Lower lobe of right lung (tissue), 2 donors: ENCODE results near the gene NUDT12. TPM values are rescaled to one million over a fixed set of nuclear protein-coding genes. Genes with fewer than 3 reads are reported as not detected.

Source experiments
- ATAC-seq, 2 donors: fragments of 200-7000 bp; cut with Tn5 transposase; one replicate each; pipeline ENCODE4 v1.9.1; 2020 to 2022; ENCODE audit warnings: mild to moderate bottlenecking in 2 of 2, moderate library complexity in 2 of 2
- DNase-seq: peaks from one replicate; pipeline ENCODE4 v3.0.0-alpha.2; 2020
- H3K27ac ChIP-seq: fragments of 200-600 bp; one replicate; pipeline ENCODE4 v1.8.0; 2022
- H3K27me3 ChIP-seq: fragments of 200-600 bp; one replicate; pipeline ENCODE4 v1.8.0; 2022; ENCODE audit warnings: low read depth
- H3K36me3 ChIP-seq: fragments of 200-600 bp; one replicate; pipeline ENCODE4 v1.8.0; 2022; ENCODE audit warnings: mild to moderate bottlenecking
- H3K4me1 ChIP-seq: fragments of 200-600 bp; one replicate; pipeline ENCODE4 v1.8.0; 2022
- H3K4me3 ChIP-seq: fragments of 200-600 bp; one replicate; pipeline ENCODE4 v1.8.0; 2022; ENCODE audit warnings: mild to moderate bottlenecking
- H3K9me3 ChIP-seq: fragments of 200-600 bp; one replicate; pipeline ENCODE4 v1.8.0; 2022
- CTCF ChIP-seq: fragments of 200-600 bp; IDR thresholded peaks from one replicate; pipeline ENCODE4 v1.8.0; 2022; ENCODE audit warnings: antibody characterized with exemption, mild to moderate bottlenecking
- intact Hi-C: fragments of 100-400 bp; cut with DNase I; formaldehyde crosslinking; loops from one replicate; pipeline ENCODE4 v1.11.0; 2022
- total RNA-seq: library from RNA; stranded (reverse); fragmentation: NEBNext Ultra II Directional; extraction: Animal tissue kit (Norgen Biotek cat#: 25700); gene quantifications from one replicate; pipeline ENCODE4 v1.2.1, GENCODE V29; 2021
- donor health status: DM: no; HTN: yes; CAD: no; lungs with severe emphysema.

NUDT12 gene
- total RNA-seq, 1 donor from 2014 or later = 11.8 TPM

- H3K27ac ChIP-seq = no peak overlapping the region
- no peaks in the 10 kb centered on the region for H3K36me3 ChIP-seq
- no peak for ATAC-seq
- no peaks in the 10 kb centered on the region for H3K4me1 ChIP-seq
- intact Hi-C loops = no loop called here
- no peak for TF ChIP-seq CTCF
- H3K9me3 ChIP-seq = no peaks in the 10 kb centered on the region
- H3K4me3 ChIP-seq = no peak overlapping the region
- DNase-seq = no peak
- H3K27me3 ChIP-seq = no peaks in the 10 kb centered on the region
These were observed 20.1 kb downstream of the NUDT12 start for GRCh38 chr5:103542441-103542840.

- no peaks in the 10 kb centered on the region for H3K4me1 ChIP-seq
These were observed 21.0 kb downstream of the NUDT12 start for GRCh38 chr5:103541569-103541968.

GRCh38 chr5:103541114-103541513 lies 21.5 kb downstream of the NUDT12 start:
- ATAC-seq = no peak
- Histone ChIP-seq H3K4me1 (no peaks in the 10 kb centered on the region), H3K4me3 (no peak overlapping the region), H3K9me3 (no peaks in the 10 kb centered on the region), H3K36me3 (no peaks in the 10 kb centered on the region), H3K27me3 (no peaks in the 10 kb centered on the region), H3K27ac (no peak overlapping the region)
- intact Hi-C loops = no loop called here
- no peak for DNase-seq
- no peak for TF ChIP-seq CTCF

More at GRCh38 chr5:103541569-103541968, 21.0 kb downstream of the NUDT12 start:
- Histone ChIP-seq H3K27ac (no peak overlapping the region), H3K27me3 (no peaks in the 10 kb centered on the region), H3K36me3 (no peaks in the 10 kb centered on the region), H3K4me3 (no peak overlapping the region), H3K9me3 (no peaks in the 10 kb centered on the region)
- no peak for ATAC-seq
- intact Hi-C loops = no loop called here
- no peak for DNase-seq
- TF ChIP-seq CTCF = no peak

GRCh38 chr5:103539376-103540330 lies 22.9 kb downstream of the NUDT12 start:
- DNase-seq (no peak), ATAC-seq (no peak)
- no peak overlapping the region for H3K27ac ChIP-seq
- H3K4me3 ChIP-seq = no peak overlapping the region
- H3K4me1 ChIP-seq = no peaks in the 10 kb centered on the region
- no peak for TF ChIP-seq CTCF
- H3K36me3 ChIP-seq = no peaks in the 10 kb centered on the region
- intact Hi-C loops = no loop called here
- no peaks in the 10 kb centered on the region for H3K9me3 ChIP-seq
- no peaks in the 10 kb centered on the region for H3K27me3 ChIP-seq

- Histone ChIP-seq H3K9me3 (no peaks in the 10 kb centered on the region), H3K4me1 (no peaks in the 10 kb centered on the region), H3K27ac (no peak overlapping the region), H3K4me3 (no peak overlapping the region), H3K27me3 (no peaks in the 10 kb centered on the region), H3K36me3 (no peaks in the 10 kb centered on the region)
- peak; percentile 51 to 82 for ATAC-seq
- no peak for TF ChIP-seq CTCF
- no peak for DNase-seq
- intact Hi-C loops = no loop called here
These were observed 30.4 kb downstream of the NUDT12 start for GRCh38 chr5:103532086-103532734.
